Osteocyte (in vitro differentiated cells): Measurements from ENCODE around the gene TTLL8. TPM values are rescaled to one million over a fixed set of nuclear protein-coding genes. Genes with fewer than 3 reads are reported as not detected.

Source experiments
- DNase-seq: peaks from one replicate; pipeline ENCODE4 v3.0.0; 2021; ENCODE audit warnings: mixed read lengths; ENCODE audit not compliant: unreplicated experiment; ENCODE audit errors: extremely low spot score
- H3K27ac Mint-ChIP-seq: one replicate; pipeline ENCODE4 v1.8.0; 2021; ENCODE audit warnings: mild to moderate bottlenecking, mixed read lengths; ENCODE audit not compliant: unreplicated experiment
- H3K27me3 Mint-ChIP-seq: one replicate; pipeline ENCODE4 v1.8.0; 2021; ENCODE audit warnings: mixed read lengths; ENCODE audit not compliant: unreplicated experiment
- H3K36me3 Mint-ChIP-seq: one replicate; pipeline ENCODE4 v1.8.0; 2021; ENCODE audit warnings: mixed read lengths; ENCODE audit not compliant: unreplicated experiment
- H3K4me1 Mint-ChIP-seq: one replicate; pipeline ENCODE4 v1.8.0; 2021; ENCODE audit warnings: mixed read lengths; ENCODE audit not compliant: unreplicated experiment
- H3K4me3 Mint-ChIP-seq: one replicate; pipeline ENCODE4 v1.8.0; 2021; ENCODE audit warnings: mild to moderate bottlenecking, moderate library complexity, mixed read lengths; ENCODE audit not compliant: unreplicated experiment
- H3K9me3 Mint-ChIP-seq: one replicate; pipeline ENCODE4 v1.8.0; 2021; ENCODE audit warnings: mixed read lengths; ENCODE audit not compliant: unreplicated experiment
- CTCF ChIP-seq: fragments of 200-600 bp; sonication (generic); IDR thresholded peaks from 2 replicates; pipeline ENCODE4 v1.5.0; 2021; ENCODE audit warnings: antibody characterized with exemption, mild to moderate bottlenecking, moderate library complexity
- total RNA-seq: library from RNA; stranded (reverse); gene quantifications from 2 replicates; pipeline ENCODE4 v1.2.1, GENCODE V29; 2021

The TTLL8 gene
- total RNA-seq, 1 donor from 2014 or later: not detected

- H3K4me3 Mint-ChIP-seq: no peak overlapping the region
- H3K9me3 Mint-ChIP-seq: no peaks in the 10 kb centered on the region
- no peaks in the 10 kb centered on the region for H3K36me3 Mint-ChIP-seq
- peaks cover 2% of the 10 kb centered on the region for H3K4me1 Mint-ChIP-seq
- TF ChIP-seq CTCF: no peak
- DNase-seq: no peak
- peaks cover 20% of the 10 kb centered on the region for H3K27me3 Mint-ChIP-seq
- no peak overlapping the region for H3K27ac Mint-ChIP-seq
Measured at GRCh38 chr22:50022171-50022819, 35.8 kb downstream of the TTLL8 start.

GRCh38 chr22:50020606-50021005 lies 37.5 kb downstream of the TTLL8 start:
- no peaks in the 10 kb centered on the region for H3K9me3 Mint-ChIP-seq
- no peak for DNase-seq
- H3K27me3 Mint-ChIP-seq: peaks cover 20% of the 10 kb centered on the region
- H3K4me3 Mint-ChIP-seq: no peak overlapping the region
- H3K27ac Mint-ChIP-seq: no peak overlapping the region
- TF ChIP-seq CTCF: no peak
- peaks cover 2% of the 10 kb centered on the region for H3K4me1 Mint-ChIP-seq
- no peaks in the 10 kb centered on the region for H3K36me3 Mint-ChIP-seq

GRCh38 chr22:50019316-50019715 lies 38.8 kb downstream of the TTLL8 start:
- H3K36me3 Mint-ChIP-seq: no peaks in the 10 kb centered on the region
- no peak overlapping the region for H3K4me3 Mint-ChIP-seq
- DNase-seq: no peak
- H3K4me1 Mint-ChIP-seq: peaks cover 2% of the 10 kb centered on the region
- H3K27me3 Mint-ChIP-seq: peaks cover 12% of the 10 kb centered on the region
- H3K27ac Mint-ChIP-seq: no peak overlapping the region
- TF ChIP-seq CTCF: no peak
- no peaks in the 10 kb centered on the region for H3K9me3 Mint-ChIP-seq

GRCh38 chr22:50018608-50019285 lies 39.4 kb downstream of the TTLL8 start:
- Mint-ChIP-seq H3K4me3 (no peak overlapping the region), H3K27me3 (peaks cover 10% of the 10 kb centered on the region), H3K9me3 (no peaks in the 10 kb centered on the region), H3K27ac (no peak overlapping the region), H3K4me1 (peaks cover 2% of the 10 kb centered on the region), H3K36me3 (no peaks in the 10 kb centered on the region)
- no peak for TF ChIP-seq CTCF
- DNase-seq: no peak

- Mint-ChIP-seq H3K4me1 (peaks cover 6% of the 10 kb centered on the region), H3K27me3 (peaks cover 10% of the 10 kb centered on the region), H3K4me3 (no peak overlapping the region), H3K9me3 (no peaks in the 10 kb centered on the region), H3K36me3 (no peaks in the 10 kb centered on the region), H3K27ac (no peak overlapping the region)
- no peak for DNase-seq
- no peak for TF ChIP-seq CTCF
Measured at GRCh38 chr22:50017701-50018224, 40.3 kb downstream of the TTLL8 start.
